B cell (primary cell): ENCODE data around the gene ACRV1. TPM values are rescaled to one million over a fixed set of nuclear protein-coding genes. Genes with fewer than 3 reads are reported as not detected.

Source experiments
- ATAC-seq: fragments of 200-7000 bp; cut with Tn5 transposase; one replicate; pipeline ENCODE4 v1.10.0; 2021; ENCODE audit warnings: low read depth, mild to moderate bottlenecking, moderate number of reproducible peaks, moderate library complexity
- CTCF ChIA-PET: fragments of 350-600 bp; sonication (Branson Sonifier 250); formaldehyde crosslinking; loops from one replicate; lab custom pipeline; 2021; ENCODE audit warnings: antibody characterized with exemption, inconsistent platforms; lab: Charles Lee
- POLR2A ChIA-PET: fragments of 350-600 bp; sonication (Branson Sonifier 250); formaldehyde crosslinking; loops from one replicate; lab custom pipeline; 2021; ENCODE audit warnings: antibody characterized with exemption; lab: Charles Lee
- DNase-seq: peaks from one replicate; pipeline ENCODE4 v3.0.0; 2013
- H2AFZ ChIP-seq: 2 replicates; pipeline ENCODE4 v1.6.1; 2012; ENCODE audit warnings: mild to moderate bottlenecking, low read depth, low read length; ENCODE audit not compliant: insufficient read depth, poor library complexity, severe bottlenecking
- H3K27ac ChIP-seq, 2 donors: 1 replicate in 1 of 2; 2 replicates in 1 of 2; pipeline ENCODE4 v1.5.1; 2012 to 2013; ENCODE audit warnings: low read length in 2 of 2, mild to moderate bottlenecking in 2 of 2, moderate library complexity in 1 of 2
- H3K27me3 ChIP-seq, 4 experiments: fragments of 200-600 bp in 1 of 4; sonication (generic) in 1 of 4; replicated peaks in 1 of 4; 1 replicate in 2 of 4; 2 replicates in 2 of 4; pipeline versions ENCODE4 v1.6.1 to v1.7.0; 2013 to 2016; ENCODE audit warnings: low read length in 3 of 4, mild to moderate bottlenecking in 2 of 4, mixed read lengths in 1 of 4, moderate library complexity in 1 of 4; ENCODE audit not compliant: insufficient read depth in 4 of 4, control insufficient read depth in 3 of 4; ENCODE audit errors: control extremely low read depth in 1 of 4
- H3K36me3 ChIP-seq, 2 experiments: replicated peaks in 1 of 2; 1 replicate in 1 of 2; 2 replicates in 1 of 2; pipeline versions ENCODE4 v1.6.1 to v1.7.1; 2013; ENCODE audit warnings: low read length in 1 of 2; ENCODE audit not compliant: insufficient read depth in 2 of 2, control insufficient read depth in 1 of 2; ENCODE audit errors: control extremely low read depth in 1 of 2, extremely low read depth in 1 of 2
- H3K4me1 ChIP-seq, 2 donors: fragments of 200-600 bp in 1 of 2; sonication (generic) in 1 of 2; 1 replicate in 1 of 2; 2 replicates in 1 of 2; pipeline versions ENCODE4 v1.5.1 to v1.6.1; 2013 to 2017; ENCODE audit warnings: low read length in 2 of 2; ENCODE audit not compliant: control insufficient read depth in 2 of 2, insufficient read depth in 2 of 2
- H3K4me2 ChIP-seq: replicated peaks from 2 replicates; pipeline ENCODE3; 2012; ENCODE audit warnings: mild to moderate bottlenecking, low read depth, low read length; ENCODE audit not compliant: poor library complexity, severe bottlenecking
- H3K4me3 ChIP-seq, 5 experiments: fragments of 200-600 bp in 1 of 5; sonication (generic) in 1 of 5; 1 replicate in 3 of 5; 2 replicates in 2 of 5; pipeline versions ENCODE4 v1.5.1 to v1.7.0; 2011 to 2016; ENCODE audit warnings: low read length in 4 of 5, mild to moderate bottlenecking in 4 of 5, low read depth in 2 of 5, control low read depth in 1 of 5, moderate library complexity in 1 of 5; ENCODE audit not compliant: insufficient read depth in 1 of 5; ENCODE audit errors: control extremely low read depth in 1 of 5, extremely low read depth in 1 of 5
- H3K79me2 ChIP-seq: fragments of 200-600 bp; sonication (generic); one replicate; pipeline ENCODE4 v1.6.0; 2016; ENCODE audit warnings: low read length; ENCODE audit not compliant: control insufficient read depth, insufficient read depth
- H3K9ac ChIP-seq: fragments of 200-600 bp; sonication (generic); 2 replicates; pipeline ENCODE4 v1.6.1; 2017; ENCODE audit warnings: mild to moderate bottlenecking, low read length, moderate library complexity
- H3K9me3 ChIP-seq, 3 donors: one replicate each; pipeline versions ENCODE4 v1.6.1 to v1.7.1; 2013; ENCODE audit warnings: low read length in 2 of 3; ENCODE audit not compliant: control insufficient read depth in 2 of 3, insufficient read depth in 1 of 3; ENCODE audit errors: control extremely low read depth in 1 of 3
- H4K20me1 ChIP-seq: 2 replicates; pipeline ENCODE4 v1.6.0; 2012; ENCODE audit warnings: mild to moderate bottlenecking, low read length; ENCODE audit not compliant: insufficient read depth, control insufficient read depth, poor library complexity, severe bottlenecking
- H3K27ac Mint-ChIP-seq: one replicate; pipeline ENCODE4 v1.8.0; 2021; ENCODE audit warnings: mixed read lengths
- H3K27me3 Mint-ChIP-seq: one replicate; pipeline ENCODE4 v1.8.0; 2021; ENCODE audit warnings: mixed read lengths
- H3K4me1 Mint-ChIP-seq: one replicate; pipeline ENCODE4 v1.8.0; 2021; ENCODE audit warnings: mixed read lengths
- H3K4me3 Mint-ChIP-seq: one replicate; pipeline ENCODE4 v1.8.0; 2021; ENCODE audit warnings: mixed read lengths
- H3K9me3 Mint-ChIP-seq: one replicate; pipeline ENCODE4 v1.8.0; 2022; ENCODE audit warnings: mixed read lengths; ENCODE audit not compliant: insufficient read depth
- CTCF ChIP-seq: fragments of 200-600 bp; IDR thresholded peaks from one replicate; pipeline ENCODE4 v1.8.0; 2022; ENCODE audit warnings: antibody characterized with exemption, mild to moderate bottlenecking
- EZH2 ChIP-seq: IDR thresholded peaks from 2 replicates; pipeline ENCODE4 v1.6.1; 2012; ENCODE audit warnings: borderline replicate concordance, low read depth, mild to moderate bottlenecking, moderate library complexity, low read length; ENCODE audit not compliant: insufficient read depth, poor library complexity, severe bottlenecking
- WGBS: methylation state at CpG from one replicate; pipeline ENCODE4 v1.1.5; 2013; ENCODE audit warnings: missing lambda C conversion rate; ENCODE audit not compliant: insufficient coverage; 5-methylcytosine and 5-hydroxymethylcytosine counted together
- intact Hi-C: fragments of 100-400 bp; cut with micrococcal nuclease; formaldehyde crosslinking; loops from one replicate; pipeline ENCODE4 v1.10.0; 2022
- polyA plus RNA-seq: library from polyadenylated mRNA; depleted of rRNA; stranded (reverse); fragments of >200 nt; gene quantifications from 2 replicates; pipeline ENCODE4 v1.2.3, GENCODE V29; 2012
- total RNA-seq, 2 donors: library from RNA; stranded (reverse); fragments of 120-200 nt in 1 of 2; gene quantifications; 1 replicate in 1 of 2; 2 replicates in 1 of 2; pipeline versions ENCODE4 v1.2.3 to v1.2.4, GENCODE V29; 2013 to 2022

The ACRV1 gene
- total and polyA plus RNA-seq, 2 donors (not counting 1 experiment from before 2014, with no cell fraction given): not detected

DNA sequence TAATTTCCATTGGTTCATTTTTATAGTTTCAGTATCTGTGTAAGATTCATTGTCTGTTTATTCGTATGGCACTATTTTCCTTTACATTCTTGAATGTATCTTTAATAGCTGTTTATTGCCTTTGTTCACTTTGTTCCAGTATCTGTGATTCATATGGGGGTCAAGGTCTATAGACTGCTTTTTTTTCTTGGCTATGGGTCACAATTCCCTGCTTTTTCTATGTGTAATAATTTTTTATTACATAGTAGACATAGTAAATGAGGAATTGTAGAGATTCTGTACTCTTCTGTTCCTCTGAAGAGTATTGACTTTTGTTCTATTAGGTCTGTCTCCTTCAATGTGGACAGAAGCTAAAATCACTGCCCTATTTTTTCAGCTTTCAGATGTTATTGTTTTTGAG is 10.5 kb downstream of the ACRV1 start:
- Histone ChIP-seq H3K4me1 (no peaks in the 10 kb centered on the region), H3K4me2 (no peak overlapping the region), H3K36me3 (peaks cover 0 to 1% of the 10 kb centered on the region in 2 experiments), H2AFZ (no peak overlapping the region), H3K27ac (no peak overlapping the region), H3K27me3 (no peaks in the 10 kb centered on the region), H3K9me3 (peaks cover 0 to 3% (median 3%) of the 10 kb centered on the region in 3 donors), H3K79me2 (no peaks in the 10 kb centered on the region), H3K4me3 (no peak overlapping the region), H3K9ac (no peak overlapping the region), H4K20me1 (no peaks in the 10 kb centered on the region)
- POLR2A ChIA-PET: interaction anchor here (0.5 kb wide), 1 partner anchor 138 kb away, joined by 3 read pairs; no protein-coding TSS in a partner anchor
- Mint-ChIP-seq H3K9me3 (peaks cover 4% of the 10 kb centered on the region), H3K4me3 (no peak overlapping the region), H3K27me3 (no peaks in the 10 kb centered on the region), H3K4me1 (no peaks in the 10 kb centered on the region), H3K27ac (no peak overlapping the region)
- CTCF ChIA-PET: no interaction called here
- TF ChIP-seq EZH2 (no peak), CTCF (no peak)
- intact Hi-C loops: no loop called here
- no peak for ATAC-seq
- no peak for DNase-seq
- WGBS: no CpG with 5 or more reads among the region's 1 CpG

- Histone ChIP-seq H3K9ac (no peak overlapping the region), H3K4me3 (no peak overlapping the region), H3K27ac (no peak overlapping the region), H3K9me3 (peaks cover 0 to 3% (median 3%) of the 10 kb centered on the region in 3 donors), H3K79me2 (no peaks in the 10 kb centered on the region), H3K4me2 (no peak overlapping the region), H2AFZ (no peak overlapping the region), H3K36me3 (peaks cover 0 to 1% of the 10 kb centered on the region in 2 experiments), H4K20me1 (no peaks in the 10 kb centered on the region), H3K4me1 (no peaks in the 10 kb centered on the region), H3K27me3 (no peaks in the 10 kb centered on the region)
- H3K4me1 Mint-ChIP-seq: no peaks in the 10 kb centered on the region
- WGBS: no CpG with 5 or more reads among the region's 2 CpGs
- no peak for DNase-seq
- TF ChIP-seq CTCF: no peak
- no peak for TF ChIP-seq EZH2
- intact Hi-C loops: no loop called here
- peaks cover 4% of the 10 kb centered on the region for H3K9me3 Mint-ChIP-seq
- H3K4me3 Mint-ChIP-seq: no peak overlapping the region
- no peak overlapping the region for H3K27ac Mint-ChIP-seq
- ChIA-PET POLR2A (no interaction called here), CTCF (no interaction called here)
- no peaks in the 10 kb centered on the region for H3K27me3 Mint-ChIP-seq
- no peak for ATAC-seq
Observed at GRCh38 chr11:125667151-125667550, 13.5 kb downstream of the ACRV1 start.
